Retina (tissue), 1 donor: Measurements from ENCODE around the gene HAAO.
A peak's percentile ranks its signal among the peaks of the same experiment; 100 is the strongest.

Experiments used
- DNase-seq: peaks from one replicate; pipeline ENCODE4 v3.0.0-alpha.2; 2016

Gene HAAO

GRCh38 chr2:42767080-42767898, 25.1 kb downstream of the HAAO start:
- no peak for DNase-seq

- no peak for DNase-seq
Measured at GRCh38 chr2:42765686-42766085, 26.7 kb downstream of the HAAO start.

GRCh38 chr2:42764901-42765300, 27.5 kb downstream of the HAAO start:
- no peak for DNase-seq

GRCh38 chr2:42764096-42764495, 28.3 kb downstream of the HAAO start, which contains the start of gene OXER1:
Gene OXER1 (minus strand): TSS chr2:42764135. CDS start chr2:42764062, 73 bp downstream.
- no peak for DNase-seq

GRCh38 chr2:42762823-42763804, 29.3 kb downstream of the HAAO start:
- no peak for DNase-seq

GRCh38 chr2:42762155-42762554, 30.2 kb downstream of the HAAO start:
- DNase-seq = no peak

- DNase-seq = no peak
Measured at GRCh38 chr2:42761554-42761953, 30.8 kb downstream of the HAAO start.

GRCh38 chr2:42758751-42759150, 33.6 kb downstream of the HAAO start:
- DNase-seq = no peak

GRCh38 chr2:42757981-42758740, 34.2 kb downstream of the HAAO start:
- DNase-seq = no peak

GRCh38 chr2:42756966-42757513, 35.3 kb downstream of the HAAO start:
- peak; percentile 29 for DNase-seq

- DNase-seq = peak; percentile 52
Measured at GRCh38 chr2:42756150-42756775, 36.1 kb downstream of the HAAO start.

GRCh38 chr2:42755191-42755880, 37.0 kb downstream of the HAAO start:
- no peak for DNase-seq

GRCh38 chr2:42754776-42755140, 37.6 kb downstream of the HAAO start:
- DNase-seq = no peak

GRCh38 chr2:42754021-42754775, 38.2 kb downstream of the HAAO start:
- DNase-seq = peak; percentile 45

- no peak for DNase-seq
Measured at GRCh38 chr2:42752816-42753813, 39.3 kb downstream of the HAAO start.

GRCh38 chr2:42752314-42752713, 40.1 kb downstream of the HAAO start:
- no peak for DNase-seq

GRCh38 chr2:42748840-42749239, 43.5 kb downstream of the HAAO start:
- DNase-seq = no peak

GRCh38 chr2:42747422-42747821, 45.0 kb downstream of the HAAO start:
- no peak for DNase-seq

- DNase-seq = peak; percentile 31
Measured at GRCh38 chr2:42744545-42745082, 47.8 kb downstream of the HAAO start.
